ENCODE data around the gene PTGIR.

Gene PTGIR

DNA sequence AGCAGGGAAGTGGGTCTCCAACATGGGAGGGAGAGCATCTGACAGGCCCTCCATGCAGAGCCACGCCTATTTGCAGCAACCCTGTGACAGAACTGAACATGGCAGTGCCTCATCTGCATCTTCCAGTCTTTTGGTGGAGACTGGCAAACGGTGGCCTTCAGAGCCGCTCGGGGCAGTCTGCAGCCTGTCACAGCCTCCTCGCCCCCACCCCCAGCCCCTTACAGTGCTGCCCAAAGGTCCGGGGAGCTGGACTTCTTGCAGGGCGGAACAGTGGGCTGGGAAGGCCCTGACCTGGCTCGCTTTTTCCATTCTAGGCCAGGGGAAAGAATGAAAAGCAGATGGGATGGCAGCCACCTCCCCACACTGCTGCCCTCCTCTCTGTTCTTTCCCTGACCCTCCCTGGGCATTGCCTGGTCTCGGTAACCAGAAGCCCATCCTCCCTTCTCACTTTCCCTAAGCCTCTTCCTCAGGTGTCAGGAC, 21.1 kb downstream of the PTGIR start:
- H3K36me3 Mint-ChIP-seq (ENCODE audit: low read depth): peaks cover 17% of the 10 kb centered on the region
- peaks cover 26% of the 10 kb centered on the region for H3K4me1 Mint-ChIP-seq
- TF ChIP-seq, protein P1, sequence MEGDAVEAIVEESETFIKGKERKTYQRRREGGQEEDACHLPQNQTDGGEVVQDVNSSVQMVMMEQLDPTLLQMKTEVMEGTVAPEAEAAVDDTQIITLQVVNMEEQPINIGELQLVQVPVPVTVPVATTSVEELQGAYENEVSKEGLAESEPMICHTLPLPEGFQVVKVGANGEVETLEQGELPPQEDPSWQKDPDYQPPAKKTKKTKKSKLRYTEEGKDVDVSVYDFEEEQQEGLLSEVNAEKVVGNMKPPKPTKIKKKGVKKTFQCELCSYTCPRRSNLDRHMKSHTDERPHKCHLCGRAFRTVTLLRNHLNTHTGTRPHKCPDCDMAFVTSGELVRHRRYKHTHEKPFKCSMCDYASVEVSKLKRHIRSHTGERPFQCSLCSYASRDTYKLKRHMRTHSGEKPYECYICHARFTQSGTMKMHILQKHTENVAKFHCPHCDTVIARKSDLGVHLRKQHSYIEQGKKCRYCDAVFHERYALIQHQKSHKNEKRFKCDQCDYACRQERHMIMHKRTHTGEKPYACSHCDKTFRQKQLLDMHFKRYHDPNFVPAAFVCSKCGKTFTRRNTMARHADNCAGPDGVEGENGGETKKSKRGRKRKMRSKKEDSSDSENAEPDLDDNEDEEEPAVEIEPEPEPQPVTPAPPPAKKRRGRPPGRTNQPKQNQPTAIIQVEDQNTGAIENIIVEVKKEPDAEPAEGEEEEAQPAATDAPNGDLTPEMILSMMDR (IDR thresholded peaks at IDR 0.05; ENCODE audit: unreplicated experiment in 3 of 3): no peak
- peaks cover 4% of the 10 kb centered on the region for H3K27me3 Mint-ChIP-seq (ENCODE audit: low read depth)
- H3K27ac Mint-ChIP-seq: peak overlapping the region; percentile 76 to 100 (median 83)
- H3K9me3 Mint-ChIP-seq: peaks cover 3% of the 10 kb centered on the region
- H3K4me3 Mint-ChIP-seq: peak overlapping the region; percentile 95 to 99 (median 97)

DNA sequence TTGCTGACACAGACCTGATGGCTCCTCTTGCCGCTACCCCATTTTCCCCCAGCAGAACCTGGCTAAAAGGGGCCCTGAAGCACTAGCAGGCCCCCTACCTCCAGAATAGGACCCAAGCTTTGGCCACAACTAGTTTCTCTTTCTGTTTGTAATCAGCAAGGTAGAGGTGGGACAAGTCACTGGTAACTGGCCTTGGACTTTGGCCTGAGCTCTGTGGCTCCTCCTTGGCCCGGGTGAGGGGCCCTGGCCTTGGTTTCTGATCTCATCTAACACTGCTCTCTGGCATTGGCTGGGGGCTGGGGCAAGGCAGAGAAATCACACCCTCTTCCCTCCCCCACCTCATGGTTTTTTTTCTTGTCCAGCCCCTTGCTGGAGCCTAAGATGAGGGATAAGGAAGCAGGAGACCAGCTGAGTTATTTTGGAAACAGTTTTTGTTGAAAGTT, 21.7 kb downstream of the PTGIR start:
- peaks cover 15% of the 10 kb centered on the region for H3K36me3 Mint-ChIP-seq (ENCODE audit: low read depth)
- peaks cover 9% of the 10 kb centered on the region for H3K9me3 Mint-ChIP-seq
- TF ChIP-seq, protein P1 (IDR thresholded peaks at IDR 0.05; ENCODE audit: unreplicated experiment in 3 of 3): no peak
- peak overlapping the region; percentile 95 to 99 (median 97) for H3K4me3 Mint-ChIP-seq
- H3K27ac Mint-ChIP-seq: peak overlapping the region; percentile 76 to 100 (median 83)
- peaks cover 4% of the 10 kb centered on the region for H3K27me3 Mint-ChIP-seq (ENCODE audit: low read depth)
- peaks cover 26% of the 10 kb centered on the region for H3K4me1 Mint-ChIP-seq

DNA sequence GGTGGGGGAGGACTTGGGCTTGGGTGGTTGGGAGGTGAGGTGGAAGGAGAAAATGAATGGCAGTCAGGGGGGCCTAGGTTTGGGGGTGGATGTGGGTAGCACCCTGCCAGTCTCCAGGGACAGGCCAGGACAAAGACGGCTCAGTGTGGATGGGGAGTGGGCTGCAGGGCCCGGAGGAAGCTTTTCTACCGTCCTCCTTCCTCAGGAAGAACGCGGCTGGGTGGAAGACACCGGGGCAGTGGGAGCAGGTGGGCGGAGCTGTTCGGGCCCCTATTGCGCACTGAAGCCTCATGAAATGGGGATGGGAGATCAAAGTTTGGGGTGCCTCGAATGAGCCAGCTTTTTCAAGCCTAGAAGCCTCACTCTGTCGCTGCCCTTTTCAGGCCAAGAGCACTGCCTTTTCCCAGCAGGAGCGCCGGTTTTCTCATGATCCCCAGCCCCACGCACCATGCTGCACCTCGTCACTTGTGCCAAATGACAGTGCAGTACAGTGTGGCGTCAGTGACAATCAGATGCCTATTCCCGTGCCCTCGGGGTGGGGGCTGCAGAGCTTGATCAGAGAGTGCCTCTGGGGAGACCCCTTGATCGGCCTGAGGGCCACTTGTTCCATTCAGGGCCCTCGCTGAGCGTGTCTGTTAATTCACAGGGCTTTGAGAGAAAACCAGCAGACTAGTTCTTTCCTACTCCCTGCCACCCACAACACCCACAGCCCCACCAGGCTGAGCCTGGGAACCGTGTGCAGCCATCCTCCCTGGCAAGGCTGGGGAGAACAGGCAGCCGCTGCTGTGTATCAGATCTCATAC, 22.3 kb downstream of the PTGIR start:
- Mint-ChIP-seq H3K4me1 (peaks cover 26% of the 10 kb centered on the region), H3K27ac (peak overlapping the region; percentile 76 to 100 (median 83)), H3K36me3 (ENCODE audit: low read depth) (peaks cover 9% of the 10 kb centered on the region), H3K9me3 (peaks cover 15% of the 10 kb centered on the region), H3K4me3 (peak overlapping the region; percentile 95 to 99 (median 97)), H3K27me3 (ENCODE audit: low read depth) (peaks cover 4% of the 10 kb centered on the region)
- TF ChIP-seq, protein P1 (IDR thresholded peaks at IDR 0.05; ENCODE audit: unreplicated experiment in 3 of 3): no peak

DNA sequence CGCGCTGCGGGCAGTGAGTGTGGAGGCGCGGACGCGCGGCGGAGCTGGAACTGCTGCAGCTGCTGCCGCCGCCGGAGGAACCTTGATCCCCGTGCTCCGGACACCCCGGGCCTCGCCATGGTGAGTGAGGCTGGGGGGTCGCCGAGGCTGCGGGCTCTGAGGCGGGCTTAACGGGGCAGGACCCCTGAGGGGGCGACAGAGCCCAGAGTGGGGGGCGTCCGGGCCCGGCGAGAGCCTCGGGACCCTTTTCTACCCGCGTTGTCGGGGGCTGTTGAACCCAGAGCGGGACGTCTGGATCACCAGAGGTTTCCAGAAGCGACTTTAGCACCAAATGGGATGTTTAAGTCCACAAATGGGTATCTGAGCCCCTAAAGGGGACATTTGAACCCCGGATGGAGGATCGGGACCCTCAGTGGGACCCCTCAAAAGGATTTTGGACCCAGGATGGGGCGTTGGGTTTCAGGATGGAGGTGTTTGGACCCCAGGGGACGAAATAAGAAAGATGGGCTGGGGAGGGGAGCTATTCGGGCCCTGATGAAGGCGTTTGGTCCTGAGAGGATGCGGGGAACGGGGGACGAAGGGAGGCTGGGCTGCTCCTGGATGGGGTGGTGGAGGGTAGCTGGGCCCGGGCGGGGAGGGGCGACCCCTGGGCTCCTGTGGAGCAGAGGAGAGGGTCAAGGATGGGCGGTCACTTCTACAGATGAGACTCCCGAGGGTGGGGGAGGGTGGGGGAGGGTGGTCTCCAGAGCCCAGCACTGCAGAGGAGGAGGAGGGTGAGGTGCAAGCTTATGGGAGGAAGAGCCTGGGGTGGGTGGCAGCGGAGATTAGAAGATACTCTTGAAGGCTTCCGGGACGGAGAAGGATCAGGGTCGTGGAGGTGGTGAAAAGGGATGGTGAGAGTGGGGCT, 23.3 kb downstream of the PTGIR start, which contains the start of gene CALM3:
Gene CALM3, plus strand, starts transcription at position 13 of the 907 bp plus-strand sequence. Its CDS starts 105 bp downstream, at position 118.
- peak within 1 kb of the TSS; percentile 100 for H3K27ac Mint-ChIP-seq
- TF ChIP-seq, protein P1 (IDR thresholded peaks at IDR 0.05; ENCODE audit: unreplicated experiment in 3 of 3): no peak
- peaks cover 4% of the 10 kb centered on the region for H3K27me3 Mint-ChIP-seq (ENCODE audit: low read depth)
- H3K4me3 Mint-ChIP-seq: peak within 1 kb of the TSS; percentile 95 to 99 (median 97)
- H3K9me3 Mint-ChIP-seq: peaks cover 18% of the 10 kb centered on the region
- H3K4me1 Mint-ChIP-seq: peaks cover 25% of the 10 kb centered on the region
- H3K36me3 Mint-ChIP-seq (ENCODE audit: low read depth): peaks cover 5% of the 10 kb centered on the region

DNA sequence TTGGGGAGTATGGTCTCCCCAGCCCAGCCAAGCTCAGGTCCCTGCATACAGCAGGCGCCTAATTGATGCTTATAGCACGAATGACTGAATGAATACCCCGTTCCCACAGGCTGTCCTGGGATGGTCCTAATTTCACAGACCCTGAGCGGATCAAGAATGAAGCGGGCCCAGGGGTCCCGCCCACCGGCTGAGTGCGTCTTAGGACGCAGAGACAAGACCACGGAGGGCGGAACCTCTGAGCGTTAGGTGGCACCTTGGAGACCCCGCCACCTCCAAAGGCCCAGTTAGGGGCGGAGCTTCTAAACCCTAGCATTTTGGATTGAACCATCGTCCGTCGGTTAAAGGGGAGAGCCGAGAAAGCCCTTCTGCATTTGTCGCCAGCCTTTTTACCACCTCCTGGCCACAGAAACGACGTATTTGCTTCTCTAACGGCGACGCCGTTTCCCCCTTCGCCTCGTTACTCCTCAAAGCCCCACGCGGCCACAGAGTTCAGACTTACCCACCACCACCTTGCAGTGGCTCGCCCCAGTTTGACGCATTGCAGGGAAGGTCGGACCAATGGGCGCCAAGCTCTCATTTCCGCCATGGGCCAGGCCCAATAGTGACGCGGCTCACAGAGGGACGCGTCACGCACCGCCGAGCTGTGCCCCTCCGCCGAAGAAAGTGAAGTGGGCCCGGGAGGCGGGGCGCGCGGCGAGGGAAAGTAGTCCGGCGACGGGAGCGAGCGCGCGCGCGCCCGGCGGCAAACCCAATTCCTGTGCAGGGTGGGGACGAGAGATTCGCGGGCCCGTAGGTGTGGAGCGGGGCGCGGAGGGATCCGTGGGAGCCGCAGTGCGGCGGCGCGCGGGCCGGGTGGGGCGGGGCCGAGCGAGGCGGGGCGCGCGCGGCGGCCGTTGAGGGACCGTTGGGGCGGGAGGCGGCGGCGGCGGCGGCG, 24.2 kb downstream of the PTGIR start:
- TF ChIP-seq, protein P1 (IDR thresholded peaks at IDR 0.05; ENCODE audit: unreplicated experiment in 3 of 3): no peak
- Mint-ChIP-seq H3K4me3 (peak overlapping the region; percentile 95 to 99 (median 97)), H3K27ac (peak overlapping the region; percentile 100), H3K36me3 (ENCODE audit: low read depth) (no peaks in the 10 kb centered on the region), H3K27me3 (ENCODE audit: low read depth) (peaks cover 4% of the 10 kb centered on the region), H3K9me3 (peaks cover 22% of the 10 kb centered on the region), H3K4me1 (peaks cover 20% of the 10 kb centered on the region)
